IMR-90 (cell line): ENCODE data around the gene S1PR3. TPM values are rescaled to one million over a fixed set of nuclear protein-coding genes. Genes with fewer than 3 reads are reported as not detected.

ENCODE experiments used
- ATAC-seq: fragments of 200-7000 bp; cut with Tn5 transposase; 2 replicates; pipeline ENCODE4 v1.9.1; 2020; ENCODE audit warnings: low read depth, mild to moderate bottlenecking, moderate library complexity
- BruUV-seq: library from RNA; stranded (reverse); fragments of 400-500 nt; replicated peaks from 2 replicates; lab custom pipeline; 2021; lab: Mats Ljungman, UMichigan
- CTCF ChIA-PET: fragments of 300-600 bp; formaldehyde crosslinking; extraction: SDS; loops from one replicate; lab custom pipeline; 2021; ENCODE audit warnings: antibody characterized with exemption; lab: Yijun Ruan, JAX
- POLR2A ChIA-PET: fragments of 300-600 bp; sonication (Branson Sonifier 250); formaldehyde crosslinking; loops from one replicate; lab custom pipeline; 2022; ENCODE audit warnings: antibody characterized with exemption; ENCODE audit not compliant: unreplicated experiment; lab: Charles Lee
- DNase-seq: peaks from one replicate; pipeline ENCODE4 v3.0.0; 2013
- H2AFZ ChIP-seq: replicated peaks from 2 replicates; pipeline ENCODE3; 2013; ENCODE audit warnings: low read length, mild to moderate bottlenecking; ENCODE audit not compliant: poor library complexity
- H2AK5ac ChIP-seq: 2 replicates; pipeline ENCODE4 v1.6.1; 2013; ENCODE audit warnings: low read depth, low read length, inconsistent platforms
- H2AK9ac ChIP-seq: replicated peaks from 2 replicates; pipeline ENCODE3; 2013; ENCODE audit warnings: mild to moderate bottlenecking, low read depth, low read length, moderate library complexity; ENCODE audit not compliant: poor library complexity
- H2BK120ac ChIP-seq: 2 replicates; pipeline ENCODE4 v1.6.1; 2013; ENCODE audit warnings: low read depth, low read length, inconsistent platforms
- H2BK15ac ChIP-seq: 3 replicates; pipeline ENCODE4 v1.6.1; 2013; ENCODE audit warnings: low read depth, low read length, inconsistent platforms
- H2BK20ac ChIP-seq: 2 replicates; pipeline ENCODE4 v1.6.1; 2013; ENCODE audit warnings: low read depth, mild to moderate bottlenecking, inconsistent platforms, low read length, moderate library complexity
- H2BK5ac ChIP-seq: 2 replicates; pipeline ENCODE4 v1.6.1; 2013; ENCODE audit warnings: mild to moderate bottlenecking, low read depth, low read length, inconsistent platforms; ENCODE audit not compliant: poor library complexity, severe bottlenecking
- H3K14ac ChIP-seq: replicated peaks from 2 replicates; pipeline ENCODE4 v1.6.1; 2013; ENCODE audit warnings: low read depth, low read length, inconsistent platforms
- H3K18ac ChIP-seq: 2 replicates; pipeline ENCODE4 v1.6.1; 2013; ENCODE audit warnings: low read depth, low read length, control low read depth
- H3K23ac ChIP-seq: 2 replicates; pipeline ENCODE4 v1.6.1; 2013; ENCODE audit warnings: low read depth, low read length, inconsistent platforms
- H3K27ac ChIP-seq: 2 replicates; pipeline ENCODE4 v1.5.1; 2013; ENCODE audit warnings: mild to moderate bottlenecking, control low read depth, low read length; ENCODE audit not compliant: insufficient read depth
- H3K27me3 ChIP-seq: 2 replicates; pipeline ENCODE4 v1.6.1; 2013; ENCODE audit warnings: low read length; ENCODE audit not compliant: control insufficient read depth, insufficient read depth
- H3K36me3 ChIP-seq: 2 replicates; pipeline ENCODE4 v1.6.1; 2013; ENCODE audit warnings: low read length, mixed read lengths; ENCODE audit not compliant: control insufficient read depth, insufficient read depth
- H3K4ac ChIP-seq: 2 replicates; pipeline ENCODE4 v1.6.1; 2013; ENCODE audit warnings: low read depth, low read length, inconsistent platforms
- H3K4me1 ChIP-seq: 2 replicates; pipeline ENCODE4 v1.6.1; 2013; ENCODE audit warnings: low read length, mixed read lengths; ENCODE audit not compliant: control insufficient read depth, insufficient read depth
- H3K4me2 ChIP-seq: 2 replicates; pipeline ENCODE4 v1.6.1; 2013; ENCODE audit warnings: low read depth, mild to moderate bottlenecking, control low read depth, low read length, moderate library complexity
- H3K4me3 ChIP-seq: 2 replicates; pipeline ENCODE4 v1.5.1; 2013; ENCODE audit warnings: low read depth, mild to moderate bottlenecking, control low read depth, low read length, moderate library complexity; ENCODE audit not compliant: insufficient read depth
- H3K56ac ChIP-seq: 2 replicates; pipeline ENCODE4 v1.6.1; 2013; ENCODE audit warnings: low read length, inconsistent platforms; ENCODE audit not compliant: insufficient read depth; ENCODE audit errors: extremely low read depth
- H3K79me1 ChIP-seq, 2 experiments: 2 replicates each; pipeline ENCODE4 v1.6.1; 2013; ENCODE audit warnings: low read length in 2 of 2, inconsistent platforms in 1 of 2, low read depth in 1 of 2
- H3K9ac ChIP-seq: 2 replicates; pipeline ENCODE4 v1.6.1; 2013; ENCODE audit warnings: low read depth, low read length, control low read depth
- H3K9me1 ChIP-seq: 2 replicates; pipeline ENCODE4 v1.6.1; 2013; ENCODE audit warnings: low read length, inconsistent platforms; ENCODE audit not compliant: insufficient read depth
- H3K9me3 ChIP-seq: 2 replicates; pipeline ENCODE4 v1.6.1; 2013; ENCODE audit warnings: low read length; ENCODE audit not compliant: control insufficient read depth, insufficient read depth
- H4K20me1 ChIP-seq: 2 replicates; pipeline ENCODE4 v1.6.1; 2013; ENCODE audit warnings: low read length, inconsistent platforms; ENCODE audit not compliant: insufficient read depth
- H4K5ac ChIP-seq: 2 replicates; pipeline ENCODE4 v1.6.1; 2013; ENCODE audit warnings: mild to moderate bottlenecking, low read depth, low read length, control low read depth
- H4K8ac ChIP-seq, 2 experiments: 2 replicates each; pipeline ENCODE4 v1.6.1; 2013; ENCODE audit warnings: low read depth in 2 of 2, low read length in 2 of 2, control low read depth in 1 of 2, inconsistent platforms in 1 of 2
- H4K91ac ChIP-seq: 2 replicates; pipeline ENCODE4 v1.6.1; 2013; ENCODE audit warnings: low read depth, low read length, inconsistent platforms; ENCODE audit not compliant: insufficient read depth
- BHLHE40 ChIP-seq: fragments of 150-350 bp; IDR thresholded peaks from 2 replicates; pipeline ENCODE4 v1.6.1; 2016; ENCODE audit warnings: mild to moderate bottlenecking, low read depth, low read length
- CEBPB ChIP-seq: IDR thresholded peaks from 2 replicates; pipeline ENCODE4 v1.6.1; 2012; ENCODE audit warnings: low read depth, low read length, improper control_type of control experiment
- CHD1 ChIP-seq: IDR thresholded peaks from 2 replicates; pipeline ENCODE4 v1.6.1; 2012; ENCODE audit warnings: low read depth, low read length, improper control_type of control experiment
- CTCF ChIP-seq: conservative IDR thresholded peaks from 2 replicates; pipeline ENCODE4 v1.5.1; 2012; ENCODE audit warnings: mild to moderate bottlenecking, low read depth, low read length, improper control_type of control experiment
- MXI1 ChIP-seq: IDR thresholded peaks from 2 replicates; pipeline ENCODE4 v1.6.1; 2012; ENCODE audit warnings: low read depth, mild to moderate bottlenecking, low read length, moderate library complexity, borderline replicate concordance
- POLR2A ChIP-seq: IDR thresholded peaks from 2 replicates; pipeline ENCODE4 v1.6.1; 2012; ENCODE audit warnings: mild to moderate bottlenecking, low read depth, low read length
- RCOR1 ChIP-seq: IDR thresholded peaks from 2 replicates; pipeline ENCODE4 v1.6.1; 2012; ENCODE audit warnings: mild to moderate bottlenecking, low read length, improper control_type of control experiment; ENCODE audit not compliant: insufficient replicate concordance
- SMC3 ChIP-seq: fragments of 150-350 bp; IDR thresholded peaks from 2 replicates; pipeline ENCODE4 v1.6.1; 2016; ENCODE audit warnings: low read depth, mild to moderate bottlenecking, antibody characterized with exemption, low read length, moderate library complexity
- WGBS, 2 experiments: methylation state at CpG; one replicate each; pipeline versions ENCODE4 v1.1.5 to v1.1.7; 2013; ENCODE audit warnings: missing lambda C conversion rate in 2 of 2; ENCODE audit not compliant: insufficient read length in 1 of 2; ENCODE audit errors: extremely low coverage in 2 of 2; 5-methylcytosine and 5-hydroxymethylcytosine counted together
- dilution Hi-C: fragments of 300-500 bp; cut with HindIII; formaldehyde crosslinking; loops from one replicate; pipeline ENCODE4 v1.14.3; 2018; ENCODE audit warnings: low sequenced_read_pairs; ENCODE audit not compliant: unreplicated experiment
- in situ Hi-C: fragments of 300-500 bp; cut with MboI; formaldehyde crosslinking; loops from 3 replicates; pipeline ENCODE4 v1.14.3; 2019; ENCODE audit warnings: low sequenced_read_pairs, inconsistent platforms, mixed read lengths
- intact Hi-C: fragments of 100-400 bp; cut with micrococcal nuclease; formaldehyde crosslinking; loops from 2 replicates; pipeline ENCODE4 v1.10.0; 2022
- polyA plus RNA-seq, 3 experiments: library from polyadenylated mRNA; depleted of rRNA; stranded (reverse); fragments of >200 nt; gene quantifications; 2 replicates each; pipeline ENCODE4 v1.2.3, GENCODE V29; 2012; ENCODE audit warnings: low replicate concordance in 1 of 3
- total RNA-seq: library from RNA; depleted of rRNA; stranded (reverse); fragments of >200 nt; gene quantifications from 2 replicates; pipeline ENCODE4 v1.2.3, GENCODE V29; 2012

S1PR3 gene
- total and polyA plus RNA-seq, 2 of the 4 experiments (the other 2 are of a cell fraction), result 28.4 to 28.7 TPM

DNA sequence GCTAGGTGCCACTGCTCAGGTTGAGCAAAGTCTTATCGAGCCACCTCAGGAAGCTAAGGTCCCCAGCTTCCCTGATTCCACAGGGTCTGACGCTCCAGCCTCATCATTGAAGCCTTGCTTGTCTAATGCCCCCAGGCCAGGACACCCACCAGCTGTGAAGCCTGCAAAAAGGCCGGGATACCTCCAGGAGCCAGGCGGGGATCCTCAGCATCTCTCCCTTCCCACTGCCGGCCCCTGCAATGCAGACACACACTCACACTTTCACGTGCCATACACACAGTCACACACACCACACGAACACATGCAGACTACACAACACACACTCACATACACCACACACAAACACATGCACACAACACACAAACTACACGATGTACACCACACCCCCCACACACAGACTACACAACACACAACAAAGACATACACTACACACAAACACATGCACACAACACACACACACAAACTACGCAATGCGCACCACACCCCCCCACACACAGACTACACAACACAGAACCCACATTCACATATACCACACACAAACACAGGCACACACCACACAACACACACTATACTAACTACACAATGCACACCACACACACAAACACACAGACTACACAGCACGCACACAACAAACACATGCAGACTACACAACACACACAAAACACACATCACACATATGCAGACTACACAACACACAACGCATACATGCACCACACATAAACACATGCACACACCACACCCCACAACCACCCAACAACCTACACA, 17.8 kb upstream of the S1PR3 start:
- peaks cover 5% of the 10 kb centered on the region; the same call in 1 of the 2 replicates for H3K9me3 ChIP-seq
- no peak overlapping the region for H3K4ac ChIP-seq
- POLR2A ChIA-PET, result no interaction called here
- no peak overlapping the region for H3K23ac ChIP-seq
- H2BK120ac ChIP-seq, result no peak overlapping the region
- dilution Hi-C loops (no loop called here), intact Hi-C loops (no loop called here), in situ Hi-C loops (no loop called here)
- H2AK9ac ChIP-seq, result peak overlapping the region; percentile 68
- BruUV-seq, result no TSS peak
- no peaks in the 10 kb centered on the region; the same call in 1 of the 2 replicates for H4K20me1 ChIP-seq
- TF ChIP-seq MXI1 (no peak), CEBPB (no peak), CHD1 (no peak), SMC3 (no peak), BHLHE40 (no peak), POLR2A (no peak), RCOR1 (no peak), CTCF (no peak)
- H3K9me1 ChIP-seq, result peaks cover 11% of the 10 kb centered on the region; the same call in 1 of the 2 replicates
- H3K56ac ChIP-seq, result no peak overlapping the region
- no peak overlapping the region for H3K4me3 ChIP-seq
- H3K79me1 ChIP-seq, result no peaks in the 10 kb centered on the region
- H2AFZ ChIP-seq, result peak overlapping the region; percentile 68
- 89% methylated on average over 10 of the region's 12 CpGs; no CpG with 5 or more reads in 1 of the 2 experiments for WGBS, 2 experiments
- CTCF ChIA-PET, result no interaction called here
- H3K18ac ChIP-seq, result no peak overlapping the region
- H3K14ac ChIP-seq, result no peak overlapping the region
- DNase-seq (no peak), ATAC-seq (no peak)
- H3K4me2 ChIP-seq, result no peak overlapping the region
- H2AK5ac ChIP-seq, result no peak overlapping the region
- no peak overlapping the region for H4K5ac ChIP-seq
- peak overlapping the region; percentile 85 for H2BK5ac ChIP-seq
- no peaks in the 10 kb centered on the region for H3K4me1 ChIP-seq
- H2BK20ac ChIP-seq, result no peak overlapping the region
- H3K27ac ChIP-seq, result no peak overlapping the region
- no peak overlapping the region for H4K8ac ChIP-seq
- H4K91ac ChIP-seq, result no peak overlapping the region
- H2BK15ac ChIP-seq, result no peak overlapping the region
- peaks cover 19% of the 10 kb centered on the region for H3K27me3 ChIP-seq
- no peak overlapping the region for H3K9ac ChIP-seq
- no peaks in the 10 kb centered on the region for H3K36me3 ChIP-seq
